GM19043 (cell line): ENCODE data around the gene EFCAB6.

Source experiments
- ATAC-seq: cut with Tn5 transposase; IDR thresholded peaks from one replicate; pipeline ENCODE4 v1.9.1; 2021; ENCODE audit warnings: low read depth; ENCODE audit not compliant: unreplicated experiment

The EFCAB6 gene

GRCh38 chr22:43643387-43643786, 168.7 kb downstream of the EFCAB6 start:
- no peak for ATAC-seq

- no peak for ATAC-seq
These were observed 169.5 kb downstream of the EFCAB6 start for GRCh38 chr22:43642319-43643206.

GRCh38 chr22:43639228-43639948, 172.7 kb downstream of the EFCAB6 start:
- no peak for ATAC-seq

GRCh38 chr22:43637275-43638260, 174.5 kb downstream of the EFCAB6 start:
- ATAC-seq = no peak

- ATAC-seq = no peak
These were observed 176.0 kb downstream of the EFCAB6 start for GRCh38 chr22:43636086-43636485.

- no peak for ATAC-seq
These were observed 177.0 kb downstream of the EFCAB6 start for GRCh38 chr22:43635101-43635500.

GRCh38 chr22:43634316-43634715, 177.8 kb downstream of the EFCAB6 start:
- no peak for ATAC-seq

- ATAC-seq = no peak
These were observed 178.3 kb downstream of the EFCAB6 start for GRCh38 chr22:43633631-43634285.

- no peak for ATAC-seq
These were observed 180.3 kb downstream of the EFCAB6 start for GRCh38 chr22:43631846-43632245.

GRCh38 chr22:43631201-43631600, 180.9 kb downstream of the EFCAB6 start:
- no peak for ATAC-seq

GRCh38 chr22:43630451-43630850, 181.7 kb downstream of the EFCAB6 start:
- ATAC-seq = no peak

- ATAC-seq = no peak
These were observed 183.9 kb downstream of the EFCAB6 start for GRCh38 chr22:43628250-43628649.

GRCh38 chr22:43627485-43628213, 184.5 kb downstream of the EFCAB6 start:
- no peak for ATAC-seq

- no peak for ATAC-seq
These were observed 186.9 kb downstream of the EFCAB6 start for GRCh38 chr22:43625242-43625641.

- ATAC-seq = no peak
These were observed 187.7 kb downstream of the EFCAB6 start for GRCh38 chr22:43624144-43624998.

GRCh38 chr22:43622886-43623285, 189.2 kb downstream of the EFCAB6 start:
- ATAC-seq = no peak

GRCh38 chr22:43620197-43620596, 191.9 kb downstream of the EFCAB6 start:
- ATAC-seq = no peak

- ATAC-seq = no peak
These were observed 193.6 kb downstream of the EFCAB6 start for GRCh38 chr22:43618517-43618916.

GRCh38 chr22:43616645-43617044, 195.5 kb downstream of the EFCAB6 start:
- no peak for ATAC-seq
